CD4-positive, CD25-positive, alpha-beta regulatory T cell (primary cell): ENCODE results near the gene NOP9. TPM values are rescaled to one million over a fixed set of nuclear protein-coding genes. Genes with fewer than 3 reads are reported as not detected.
"Not testable (repeated sequence)": the region's sequence is repeated elsewhere in the genome, so short reads cannot be mapped to it uniquely, and the experiment has no call there.

Experiments
- ATAC-seq, 2 donors: fragments of 150-1000 bp; cut with Tn5 transposase; one replicate each; pipeline ENCODE4 v1.10.0; 2021; ENCODE audit warnings: low read depth in 2 of 2, moderate number of reproducible peaks in 2 of 2, moderate library complexity in 1 of 2
- DNase-seq, 3 donors: peaks; one replicate each; pipeline versions ENCODE4 v3.0.0 to v3.0.0-alpha.2; 2012 to 2022; ENCODE audit warnings: mixed read lengths in 1 of 3
- H3K27ac ChIP-seq: one replicate; pipeline ENCODE4 v1.7.0; 2013; ENCODE audit warnings: mild to moderate bottlenecking, low read length; ENCODE audit not compliant: insufficient read depth, poor library complexity, severe bottlenecking
- H3K27me3 ChIP-seq: one replicate; pipeline ENCODE4 v1.7.0; 2013; ENCODE audit warnings: low read length; ENCODE audit not compliant: control insufficient read depth, insufficient read depth
- H3K36me3 ChIP-seq: one replicate; pipeline ENCODE4 v1.7.0; 2013; ENCODE audit warnings: mild to moderate bottlenecking, low read length, moderate library complexity; ENCODE audit not compliant: control insufficient read depth, insufficient read depth
- H3K4me1 ChIP-seq: 2 replicates; pipeline ENCODE4 v1.7.0; 2013; ENCODE audit warnings: mild to moderate bottlenecking, low read length; ENCODE audit not compliant: insufficient read depth, control insufficient read depth, poor library complexity, severe bottlenecking
- H3K4me3 ChIP-seq: one replicate; pipeline ENCODE4 v1.7.0; 2013; ENCODE audit warnings: low read depth, mild to moderate bottlenecking, low read length, moderate library complexity
- H3K9me3 ChIP-seq, 2 experiments: 1 replicate in 1 of 2; 2 replicates in 1 of 2; pipeline ENCODE4 v1.7.0; 2013; ENCODE audit warnings: low read length in 2 of 2, mild to moderate bottlenecking in 1 of 2, moderate library complexity in 1 of 2; ENCODE audit not compliant: control insufficient read depth in 2 of 2
- H3K27ac Mint-ChIP-seq, 3 donors: one replicate each; pipeline ENCODE4 v1.8.0; 2020 to 2022; ENCODE audit warnings: mild to moderate bottlenecking in 3 of 3, mixed read lengths in 3 of 3, moderate library complexity in 2 of 3
- H3K27me3 Mint-ChIP-seq: one replicate; pipeline ENCODE4 v1.8.0; 2022; ENCODE audit warnings: mild to moderate bottlenecking, mixed read lengths
- H3K36me3 Mint-ChIP-seq: one replicate; pipeline ENCODE4 v1.8.0; 2020; ENCODE audit warnings: mixed read lengths
- H3K4me1 Mint-ChIP-seq, 4 donors: one replicate each; pipeline ENCODE4 v1.8.0; 2020 to 2022; ENCODE audit warnings: mixed read lengths in 4 of 4, mild to moderate bottlenecking in 1 of 4
- H3K4me3 Mint-ChIP-seq, 4 donors: one replicate each; pipeline ENCODE4 v1.8.0; 2020 to 2022; ENCODE audit warnings: mild to moderate bottlenecking in 4 of 4, mixed read lengths in 4 of 4, moderate library complexity in 3 of 4
- H3K9me3 Mint-ChIP-seq, 7 donors: one replicate each; pipeline ENCODE4 v1.8.0; 2020 to 2022; ENCODE audit warnings: mixed read lengths in 7 of 7, mild to moderate bottlenecking in 3 of 7, moderate library complexity in 2 of 7
- polyA plus RNA-seq, 4 donors: library from polyadenylated mRNA; unstranded; fragments of 300-500 nt; fragmentation: Illumina TruSeq; gene quantifications; one replicate each; pipeline ENCODE4 v1.2.3, GENCODE V29; 2021
- total RNA-seq: library from RNA; stranded (reverse); gene quantifications from one replicate; pipeline ENCODE4 v1.2.3, GENCODE V29; 2022

Gene NOP9
- total and polyA plus RNA-seq, 5 donors from 2014 or later = 1.3 to 30.0 (median 2.1) TPM

- peaks cover 53% of the 10 kb centered on the region for H3K27me3 Mint-ChIP-seq
Measured at GRCh38 chr14:24343795-24344660, 44.4 kb downstream of the NOP9 start.

GRCh38 chr14:24347134-24347533, 47.5 kb downstream of the NOP9 start:
- Mint-ChIP-seq H3K4me3 (no peak overlapping the region), H3K27ac (no peak overlapping the region), H3K36me3 (peaks cover 4% of the 10 kb centered on the region), H3K27me3 (peaks cover 62% of the 10 kb centered on the region), H3K4me1 (no peaks in the 10 kb centered on the region), H3K9me3 (peaks cover 0 to 2% (median 0%) of the 10 kb centered on the region in 7 donors)
- Histone ChIP-seq H3K36me3 (no peaks in the 10 kb centered on the region), H3K4me1 (no peaks in the 10 kb centered on the region), H3K4me3 (no peak overlapping the region), H3K9me3 (no peaks in the 10 kb centered on the region), H3K27ac (no peak overlapping the region), H3K27me3 (peaks cover 25% of the 10 kb centered on the region)
- ATAC-seq = no peak
- DNase-seq = no peak

More at GRCh38 chr14:24343795-24344660, 44.4 kb downstream of the NOP9 start:
- DNase-seq = no peak
- Histone ChIP-seq H3K4me1 (peaks cover 11% of the 10 kb centered on the region), H3K27me3 (peaks cover 7% of the 10 kb centered on the region), H3K36me3 (no peaks in the 10 kb centered on the region), H3K27ac (no peak overlapping the region), H3K9me3 (no peaks in the 10 kb centered on the region), H3K4me3 (no peak overlapping the region)
- Mint-ChIP-seq H3K9me3 (peaks cover 0 to 2% (median 0%) of the 10 kb centered on the region in 7 donors), H3K27ac (no peak overlapping the region), H3K4me1 (peaks cover 0 to 13% (median 7%) of the 10 kb centered on the region in 4 donors), H3K36me3 (no peaks in the 10 kb centered on the region), H3K4me3 (no peak overlapping the region)
- no peak for ATAC-seq

GRCh38 chr14:24348186-24348585, 48.5 kb downstream of the NOP9 start:
- Mint-ChIP-seq H3K4me1 (peaks cover 0 to 3% (median 0%) of the 10 kb centered on the region in 4 donors), H3K27me3 (peaks cover 60% of the 10 kb centered on the region), H3K36me3 (peaks cover 4% of the 10 kb centered on the region), H3K4me3 (no peak overlapping the region), H3K9me3 (no peaks in the 10 kb centered on the region), H3K27ac (no peak overlapping the region)
- no peak overlapping the region for H3K27ac ChIP-seq
- H3K36me3 ChIP-seq = no peaks in the 10 kb centered on the region
- no peaks in the 10 kb centered on the region for H3K4me1 ChIP-seq
- no peak overlapping the region for H3K4me3 ChIP-seq
- no peaks in the 10 kb centered on the region for H3K9me3 ChIP-seq
- peaks cover 25% of the 10 kb centered on the region for H3K27me3 ChIP-seq
- no peak for ATAC-seq
- DNase-seq = no peak

- no peak overlapping the region for H3K4me3 ChIP-seq
- no peak overlapping the region for H3K27ac ChIP-seq
- H3K36me3 ChIP-seq = no peaks in the 10 kb centered on the region
- peaks cover 25% of the 10 kb centered on the region for H3K27me3 ChIP-seq
- H3K9me3 ChIP-seq = no peaks in the 10 kb centered on the region
- H3K9me3 Mint-ChIP-seq = no peaks in the 10 kb centered on the region
- H3K4me3 Mint-ChIP-seq = no peak overlapping the region
- ATAC-seq (no peak), DNase-seq (no peak)
- peaks cover 4% of the 10 kb centered on the region for H3K36me3 Mint-ChIP-seq
- H3K4me1 Mint-ChIP-seq = peaks cover 0 to 3% (median 0%) of the 10 kb centered on the region in 4 donors
- peaks cover 54% of the 10 kb centered on the region for H3K27me3 Mint-ChIP-seq
- H3K4me1 ChIP-seq = no peaks in the 10 kb centered on the region
- no peak overlapping the region for H3K27ac Mint-ChIP-seq
Measured at GRCh38 chr14:24349742-24350141, 50.1 kb downstream of the NOP9 start.

DNA sequence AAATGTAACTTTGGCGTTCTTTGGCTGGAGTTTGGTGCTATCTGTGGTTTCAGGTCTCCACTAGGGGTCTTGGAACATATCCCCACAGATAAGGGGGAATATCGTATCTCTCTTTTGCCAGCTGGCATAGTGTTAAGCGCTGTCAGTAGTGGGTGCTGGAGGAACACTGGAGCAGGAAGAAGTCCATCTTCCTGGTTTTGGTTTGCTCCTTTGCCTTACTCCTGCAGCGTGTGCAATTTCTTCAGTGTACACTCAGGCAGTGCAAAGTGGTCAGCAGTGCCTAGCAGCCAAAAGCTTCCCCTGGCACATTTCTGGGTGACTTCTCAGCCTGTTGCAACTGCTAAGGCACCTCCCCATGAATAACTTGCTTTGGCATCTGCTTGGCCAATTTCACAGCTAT, 51.9 kb downstream of the NOP9 start:
- peaks cover 40% of the 10 kb centered on the region for H3K27me3 Mint-ChIP-seq
- H3K4me1 ChIP-seq = no peaks in the 10 kb centered on the region
- ATAC-seq (no peak), DNase-seq (no peak)
- no peaks in the 10 kb centered on the region for H3K9me3 ChIP-seq
- no peak overlapping the region for H3K27ac ChIP-seq
- H3K27ac Mint-ChIP-seq = no peak overlapping the region
- no peaks in the 10 kb centered on the region for H3K9me3 Mint-ChIP-seq
- no peaks in the 10 kb centered on the region for H3K36me3 ChIP-seq
- no peak overlapping the region for H3K4me3 ChIP-seq
- peaks cover 27% of the 10 kb centered on the region for H3K27me3 ChIP-seq
- H3K4me1 Mint-ChIP-seq = peaks cover 0 to 3% (median 0%) of the 10 kb centered on the region in 4 donors
- H3K4me3 Mint-ChIP-seq = no peak overlapping the region
- H3K36me3 Mint-ChIP-seq = peaks cover 4% of the 10 kb centered on the region

- H3K27ac ChIP-seq = no peak overlapping the region
- Mint-ChIP-seq H3K9me3 (no peaks in the 10 kb centered on the region), H3K4me3 (no peak overlapping the region), H3K36me3 (peaks cover 4% of the 10 kb centered on the region), H3K27me3 (peaks cover 39% of the 10 kb centered on the region), H3K27ac (peak overlapping the region in 1 of 3 donors; percentile 16), H3K4me1 (peaks cover 0 to 3% (median 0%) of the 10 kb centered on the region in 4 donors)
- no peak overlapping the region for H3K4me3 ChIP-seq
- H3K27me3 ChIP-seq = peaks cover 23% of the 10 kb centered on the region
- no peaks in the 10 kb centered on the region for H3K9me3 ChIP-seq
- ATAC-seq (no peak), DNase-seq (no peak)
- H3K4me1 ChIP-seq = no peaks in the 10 kb centered on the region
- no peaks in the 10 kb centered on the region for H3K36me3 ChIP-seq
Measured at GRCh38 chr14:24353559-24354481, 54.2 kb downstream of the NOP9 start.

DNA sequence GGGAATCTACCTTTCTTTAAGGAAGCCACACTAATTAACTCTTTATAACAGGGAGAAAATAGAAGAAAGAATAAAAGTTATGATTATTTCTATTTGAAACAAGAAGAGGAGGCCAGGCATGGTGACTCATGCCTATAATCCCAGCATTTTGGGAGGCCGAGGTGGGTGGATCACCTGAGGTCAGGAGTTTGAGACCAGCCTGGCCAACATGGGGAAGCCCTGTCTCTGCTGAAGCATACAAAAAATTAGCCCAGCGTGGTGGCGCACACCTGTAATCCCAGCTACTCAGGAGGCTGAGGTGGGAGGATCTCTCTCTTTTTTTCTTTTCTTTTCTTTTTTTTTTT, 54.8 kb downstream of the NOP9 start:
- H3K36me3 Mint-ChIP-seq, H3K27ac Mint-ChIP-seq, H3K4me3 ChIP-seq, H3K4me1 Mint-ChIP-seq, H3K9me3 Mint-ChIP-seq, H3K27ac ChIP-seq, DNase-seq, H3K9me3 ChIP-seq, H3K4me1 ChIP-seq, H3K4me3 Mint-ChIP-seq, ATAC-seq, H3K36me3 ChIP-seq: not testable (repeated sequence)
- peaks cover 39% of the 10 kb centered on the region for H3K27me3 Mint-ChIP-seq
- peaks cover 22% of the 10 kb centered on the region for H3K27me3 ChIP-seq
